HUES48 (cell line): Measurements from ENCODE around the gene APBA3.
A peak's percentile ranks its signal among the peaks of the same experiment; 100 is the strongest.

ENCODE experiments used
- H3K27ac ChIP-seq: one replicate; pipeline ENCODE4 v1.7.0; 2013; ENCODE audit warnings: low read depth, low read length, inconsistent platforms
- H3K27me3 ChIP-seq: 2 replicates; pipeline ENCODE4 v1.6.1; 2013; ENCODE audit warnings: mild to moderate bottlenecking, low read length; ENCODE audit not compliant: control insufficient read depth, insufficient read depth
- H3K36me3 ChIP-seq: 2 replicates; pipeline ENCODE4 v1.6.1; 2013; ENCODE audit warnings: low read length; ENCODE audit not compliant: control insufficient read depth, insufficient read depth
- H3K4me1 ChIP-seq: 2 replicates; pipeline ENCODE4 v1.6.1; 2013; ENCODE audit warnings: mild to moderate bottlenecking, low read length; ENCODE audit not compliant: control insufficient read depth, insufficient read depth
- H3K4me3 ChIP-seq: 2 replicates; pipeline ENCODE4 v1.5.1; 2013; ENCODE audit warnings: mild to moderate bottlenecking, low read depth, low read length
- H3K9ac ChIP-seq: 2 replicates; pipeline ENCODE4 v1.6.1; 2013; ENCODE audit warnings: mild to moderate bottlenecking, low read depth, low read length, moderate library complexity
- H3K9me3 ChIP-seq: 2 replicates; pipeline ENCODE4 v1.6.1; 2013; ENCODE audit warnings: low read length; ENCODE audit not compliant: control insufficient read depth, insufficient read depth

Gene APBA3

GRCh38 chr19:3761382-3762129 is at the start of gene APBA3:
APBA3 (minus strand) TSS chr19:3761692; CDS start chr19:3760264, 1,428 bp downstream.
- H3K9ac ChIP-seq, result peak within 1 kb of the TSS; percentile 86
- H3K4me3 ChIP-seq, result peak within 1 kb of the TSS; percentile 87
- no peaks in the 10 kb centered on the region for H3K4me1 ChIP-seq
- H3K27me3 ChIP-seq, result no peaks in the 10 kb centered on the region
- peaks cover 29% of the 10 kb centered on the region; the same call in 1 of the 2 replicates for H3K36me3 ChIP-seq
- peak within 1 kb of the TSS; percentile 99 for H3K27ac ChIP-seq
- no peaks in the 10 kb centered on the region for H3K9me3 ChIP-seq

- no peak overlapping the region for H3K4me3 ChIP-seq
- H3K9ac ChIP-seq, result no peak overlapping the region
- no peaks in the 10 kb centered on the region for H3K4me1 ChIP-seq
- H3K27me3 ChIP-seq, result no peaks in the 10 kb centered on the region
- H3K9me3 ChIP-seq, result no peaks in the 10 kb centered on the region
- no peaks in the 10 kb centered on the region for H3K36me3 ChIP-seq
- H3K27ac ChIP-seq, result no peak overlapping the region
Observed at GRCh38 chr19:3810708-3811355, 49.3 kb upstream of the APBA3 start.

- H3K27ac ChIP-seq, result no peak overlapping the region
- H3K9me3 ChIP-seq, result no peaks in the 10 kb centered on the region
- H3K27me3 ChIP-seq, result no peaks in the 10 kb centered on the region
- no peak overlapping the region for H3K4me3 ChIP-seq
- no peak overlapping the region for H3K9ac ChIP-seq
- H3K4me1 ChIP-seq, result no peaks in the 10 kb centered on the region
- no peaks in the 10 kb centered on the region for H3K36me3 ChIP-seq
Observed at GRCh38 chr19:3809881-3810707, 48.6 kb upstream of the APBA3 start.

GRCh38 chr19:3808420-3809143 is 47.1 kb upstream of the APBA3 start:
- Histone ChIP-seq H3K9ac (no peak overlapping the region), H3K27ac (no peak overlapping the region), H3K4me1 (no peaks in the 10 kb centered on the region), H3K9me3 (no peaks in the 10 kb centered on the region), H3K36me3 (no peaks in the 10 kb centered on the region), H3K4me3 (no peak overlapping the region), H3K27me3 (no peaks in the 10 kb centered on the region)

- Histone ChIP-seq H3K4me1 (no peaks in the 10 kb centered on the region), H3K27ac (no peak overlapping the region), H3K36me3 (no peaks in the 10 kb centered on the region), H3K4me3 (no peak overlapping the region), H3K27me3 (no peaks in the 10 kb centered on the region), H3K9ac (no peak overlapping the region), H3K9me3 (no peaks in the 10 kb centered on the region)
Observed at GRCh38 chr19:3807574-3808354, 46.3 kb upstream of the APBA3 start.

GRCh38 chr19:3807131-3807480 is 45.6 kb upstream of the APBA3 start:
- no peaks in the 10 kb centered on the region for H3K36me3 ChIP-seq
- H3K9me3 ChIP-seq, result no peaks in the 10 kb centered on the region
- H3K27me3 ChIP-seq, result peaks cover 3% of the 10 kb centered on the region; the same call in 1 of the 2 replicates
- H3K27ac ChIP-seq, result no peak overlapping the region
- no peaks in the 10 kb centered on the region for H3K4me1 ChIP-seq
- no peak overlapping the region for H3K4me3 ChIP-seq
- no peak overlapping the region for H3K9ac ChIP-seq

GRCh38 chr19:3805859-3806258 is 44.4 kb upstream of the APBA3 start:
- no peaks in the 10 kb centered on the region for H3K9me3 ChIP-seq
- H3K36me3 ChIP-seq, result no peaks in the 10 kb centered on the region
- no peak overlapping the region for H3K9ac ChIP-seq
- H3K27me3 ChIP-seq, result peaks cover 14% of the 10 kb centered on the region; the same call in 1 of the 2 replicates
- H3K4me1 ChIP-seq, result peaks cover 5% of the 10 kb centered on the region; the same call in 1 of the 2 replicates
- H3K27ac ChIP-seq, result no peak overlapping the region
- H3K4me3 ChIP-seq, result no peak overlapping the region

GRCh38 chr19:3804429-3804828 is 42.9 kb upstream of the APBA3 start:
- Histone ChIP-seq H3K27me3 (peaks cover 21% of the 10 kb centered on the region), H3K9ac (no peak overlapping the region), H3K4me1 (peaks cover 5% of the 10 kb centered on the region; the same call in 1 of the 2 replicates), H3K4me3 (no peak overlapping the region), H3K36me3 (no peaks in the 10 kb centered on the region), H3K27ac (no peak overlapping the region), H3K9me3 (no peaks in the 10 kb centered on the region)

GRCh38 chr19:3803986-3804385 is 42.5 kb upstream of the APBA3 start:
- H3K9me3 ChIP-seq, result no peaks in the 10 kb centered on the region
- peaks cover 5% of the 10 kb centered on the region; the same call in 1 of the 2 replicates for H3K4me1 ChIP-seq
- peaks cover 21% of the 10 kb centered on the region for H3K27me3 ChIP-seq

More at GRCh38 chr19:3803986-3804385, 42.5 kb upstream of the APBA3 start:
- Histone ChIP-seq H3K9ac (no peak overlapping the region), H3K36me3 (no peaks in the 10 kb centered on the region), H3K27ac (no peak overlapping the region), H3K4me3 (no peak overlapping the region)
